Endothelial cell of umbilical vein (primary cell): ENCODE data around the gene MTCL1. TPM values are rescaled to one million over a fixed set of nuclear protein-coding genes. Genes with fewer than 3 reads are reported as not detected.

Source experiments
- BruUV-seq: library from RNA; stranded (reverse); fragments of 400-500 nt; replicated peaks from 2 replicates; lab custom pipeline; 2021; lab: Mats Ljungman, UMichigan
- CTCF ChIA-PET: fragments of 300-600, 350-600 bp; sonication (Branson Sonifier 250); formaldehyde crosslinking; loops from one replicate; lab custom pipeline; 2021; ENCODE audit warnings: antibody characterized with exemption, inconsistent platforms; lab: Charles Lee
- POLR2A ChIA-PET: fragments of 300-600, 350-600 bp; sonication (Branson Sonifier 250); formaldehyde crosslinking; loops from one replicate; lab custom pipeline; 2021; ENCODE audit warnings: antibody characterized with exemption, inconsistent platforms; lab: Charles Lee
- DNase-seq: peaks from one replicate; pipeline ENCODE4 v3.0.0-alpha.2; 2011; ENCODE audit warnings: low read depth, low spot score
- FAIRE-seq: peaks from 2 replicates; lab custom pipeline; 2011; peaks lifted over from hg19 to GRCh38; lab: Jason Lieb, UNC
- H2AFZ ChIP-seq: 2 replicates; pipeline ENCODE4 v1.6.0; 2012; ENCODE audit warnings: low read depth, low read length, control low read depth, inconsistent platforms
- H3K27ac ChIP-seq: 2 replicates; pipeline ENCODE4 v1.5.1; 2011; ENCODE audit warnings: low read depth, mild to moderate bottlenecking, control low read depth, low read length, moderate library complexity; ENCODE audit not compliant: insufficient read depth
- H3K27me3 ChIP-seq, 2 experiments: 2 replicates each; pipeline versions ENCODE4 v1.6.0 to v1.6.1; 2011; ENCODE audit warnings: low read length in 2 of 2, mixed read lengths in 1 of 2; ENCODE audit not compliant: control insufficient read depth in 2 of 2, insufficient read depth in 2 of 2
- H3K36me3 ChIP-seq, 2 experiments: 2 replicates in 1 of 2; 3 replicates in 1 of 2; pipeline ENCODE4 v1.5.1; 2011; ENCODE audit warnings: low read length in 2 of 2, mild to moderate bottlenecking in 1 of 2, moderate library complexity in 1 of 2; ENCODE audit not compliant: control insufficient read depth in 2 of 2, insufficient read depth in 2 of 2; ENCODE audit errors: extremely low read depth in 1 of 2
- H3K4me1 ChIP-seq: 3 replicates; pipeline ENCODE4 v1.5.1; 2011; ENCODE audit warnings: mild to moderate bottlenecking, low read length; ENCODE audit not compliant: control insufficient read depth, insufficient read depth; ENCODE audit errors: extremely low read depth
- H3K4me2 ChIP-seq: 2 replicates; pipeline ENCODE4 v1.6.1; 2011; ENCODE audit warnings: low read length, control low read depth, mixed read lengths; ENCODE audit not compliant: insufficient read depth
- H3K4me3 ChIP-seq, 3 experiments: fragments of 200-600 bp in 1 of 3; sonication (generic), shearing (Covaris generic) in 1 of 3; replicated peaks in 1 of 3; 2 replicates each; pipeline ENCODE4 v1.5.1; 2011 to 2016; ENCODE audit warnings: control low read depth in 3 of 3, low read length in 3 of 3, mild to moderate bottlenecking in 2 of 3, inconsistent platforms in 1 of 3, low read depth in 1 of 3, moderate library complexity in 1 of 3; ENCODE audit not compliant: insufficient read depth in 1 of 3
- H3K79me2 ChIP-seq: 2 replicates; pipeline ENCODE4 v1.6.0; 2012; ENCODE audit warnings: low read length, inconsistent platforms; ENCODE audit not compliant: control insufficient read depth, insufficient read depth
- H3K9ac ChIP-seq: replicated peaks from 2 replicates; pipeline ENCODE3; 2011; ENCODE audit warnings: low read length, control low read depth; ENCODE audit not compliant: insufficient read depth; ENCODE audit errors: extremely low read depth
- H3K9me1 ChIP-seq: replicated peaks from 3 replicates; pipeline ENCODE4 v1.6.0; 2011; ENCODE audit warnings: mild to moderate bottlenecking, low read length; ENCODE audit not compliant: control insufficient read depth, insufficient read depth; ENCODE audit errors: extremely low read depth
- H3K9me3 ChIP-seq: replicated peaks from 2 replicates; pipeline ENCODE4 v1.5.1; 2012; ENCODE audit warnings: low read length, inconsistent platforms; ENCODE audit not compliant: control insufficient read depth, insufficient read depth
- H4K20me1 ChIP-seq: replicated peaks from 2 replicates; pipeline ENCODE3; 2011; ENCODE audit warnings: mild to moderate bottlenecking, low read length; ENCODE audit not compliant: control insufficient read depth, insufficient read depth; ENCODE audit errors: extremely low read depth
- CTCF ChIP-seq, 2 donors: IDR thresholded peaks; 1 replicate in 1 of 2; 2 replicates in 1 of 2; pipeline ENCODE4 v1.5.1; 2011; ENCODE audit warnings: low read length in 2 of 2, mild to moderate bottlenecking in 2 of 2, moderate library complexity in 2 of 2, control low read depth in 1 of 2, inconsistent platforms in 1 of 2, low read depth in 1 of 2; ENCODE audit not compliant: insufficient read depth in 1 of 2; ENCODE audit errors: extremely low read depth in 1 of 2
- EZH2 ChIP-seq: IDR thresholded peaks from 2 replicates; pipeline ENCODE4 v1.6.1; 2012; ENCODE audit warnings: borderline replicate concordance, low read depth, mild to moderate bottlenecking, moderate library complexity, low read length, inconsistent platforms; ENCODE audit not compliant: severe bottlenecking
- FOS ChIP-seq: IDR thresholded peaks from 2 replicates; pipeline ENCODE4 v1.6.1; 2011; ENCODE audit warnings: mild to moderate bottlenecking, low read length, moderate library complexity, borderline replicate concordance; ENCODE audit not compliant: insufficient read depth
- GATA2 ChIP-seq: IDR thresholded peaks from 2 replicates; pipeline ENCODE4 v1.7.0; 2011; ENCODE audit warnings: low read depth, mild to moderate bottlenecking, moderate library complexity, mixed read lengths, low read length; ENCODE audit not compliant: insufficient read length, insufficient read depth
- JUN ChIP-seq: IDR thresholded peaks from 2 replicates; pipeline ENCODE4 v1.6.1; 2011; ENCODE audit warnings: borderline replicate concordance, low read depth; ENCODE audit not compliant: insufficient read length, insufficient read depth
- MAX ChIP-seq: IDR thresholded peaks from 2 replicates; pipeline ENCODE4 v1.6.1; 2011; ENCODE audit not compliant: insufficient read depth, insufficient read length
- MYC ChIP-seq: IDR thresholded peaks from one replicate; pipeline ENCODE4 v1.6.1; 2011; ENCODE audit warnings: mild to moderate bottlenecking, low read depth, low read length
- POLR2A ChIP-seq: IDR thresholded peaks from 2 replicates; pipeline ENCODE4 v1.6.1; 2012; ENCODE audit warnings: low read depth, mild to moderate bottlenecking, control low read depth, low read length
- POLR2AphosphoS5 ChIP-seq: IDR thresholded peaks from 2 replicates; pipeline ENCODE4 v1.6.1; 2012; ENCODE audit warnings: low read depth, mild to moderate bottlenecking, control low read depth, low read length, moderate library complexity; ENCODE audit not compliant: insufficient read depth
- dilution Hi-C: fragments of 300-500 bp; cut with MboI; formaldehyde crosslinking; loops from one replicate; pipeline ENCODE4 v1.15.0; 2019; ENCODE audit warnings: low sequenced_read_pairs; ENCODE audit not compliant: extremely low pct_ligation_motif_present
- intact Hi-C: fragments of 100-400 bp; cut with micrococcal nuclease; formaldehyde crosslinking; loops from one replicate; pipeline ENCODE4 v1.10.0; 2022
- polyA plus RNA-seq, 4 experiments: library from polyadenylated mRNA; depleted of rRNA in 3 of 4; stranded (reverse) in 3 of 4; unstranded in 1 of 4; fragments of >200 nt; gene quantifications; 2 replicates each; pipeline versions ENCODE4 v1.2.1 to v1.2.3, GENCODE V29; 2011 to 2012; ENCODE audit warnings: missing spikeins in 1 of 4
- total RNA-seq: library from RNA; stranded (reverse); gene quantifications from 2 replicates; pipeline ENCODE4 v1.2.3, GENCODE V29; 2021

Gene MTCL1
- total and polyA plus RNA-seq, 2 donors (not counting 3 experiments of a cell fraction or from before 2014, with no cell fraction given), result 11.9 to 75.7 TPM

GRCh38 chr18:8745355-8746014, 40.1 kb downstream of the MTCL1 start:
- POLR2A ChIA-PET, result no interaction called here
- intact Hi-C loops (loop anchor here (2.0 to 5.0 kb wide), 2 partner anchors 15 to 52 kb away; no protein-coding TSS in a partner anchor), dilution Hi-C loops (no loop called here)
- no peak for DNase-seq
- BruUV-seq, result no TSS peak
- H3K4me2 ChIP-seq, result no peak overlapping the region
- peaks cover 60% of the 10 kb centered on the region for H3K79me2 ChIP-seq
- CTCF ChIA-PET, result no interaction called here
- H3K36me3 ChIP-seq, result no peaks in the 10 kb centered on the region
- no peaks in the 10 kb centered on the region for H3K9me1 ChIP-seq
- no peaks in the 10 kb centered on the region for H3K9me3 ChIP-seq
- FAIRE-seq, result no peak
- H3K27me3 ChIP-seq, result no peaks in the 10 kb centered on the region
- H2AFZ ChIP-seq, result no peak overlapping the region
- H3K4me1 ChIP-seq, result peaks cover 62% of the 10 kb centered on the region
- no peak overlapping the region for H3K9ac ChIP-seq
- TF ChIP-seq FOS (no peak), MAX (no peak), CTCF (IDR thresholded peaks at IDR 0.05; ENCODE audit: extremely low read depth in 1 of 2, insufficient read depth in 1 of 2, low read depth in 1 of 2, low read length in 2 of 2) (no peak), EZH2 (no peak), POLR2A (no peak), POLR2AphosphoS5 (no peak), MYC (no peak), GATA2 (no peak), JUN (no peak)
- no peaks in the 10 kb centered on the region for H4K20me1 ChIP-seq
- no peak overlapping the region for H3K4me3 ChIP-seq
- no peak overlapping the region for H3K27ac ChIP-seq
